GM12864 (cell line): ENCODE measurements around the gene FILIP1L.

Experiments
- DNase-seq: peaks from one replicate; pipeline ENCODE4 v3.0.0-alpha.2; 2011; ENCODE audit warnings: low read depth
- H3K4me3 ChIP-seq: 2 replicates; pipeline ENCODE4 v1.5.1; 2011; ENCODE audit warnings: mild to moderate bottlenecking, low read depth, low read length, control low read depth
- TF ChIP-seq, protein P1 (sequence below): IDR thresholded peaks from 2 replicates; pipeline ENCODE4 v1.5.1; 2011; ENCODE audit warnings: low read depth, mild to moderate bottlenecking, moderate library complexity, low read length, control low read depth, inconsistent platforms; ENCODE audit errors: missing control alignments

The FILIP1L gene

DNA sequence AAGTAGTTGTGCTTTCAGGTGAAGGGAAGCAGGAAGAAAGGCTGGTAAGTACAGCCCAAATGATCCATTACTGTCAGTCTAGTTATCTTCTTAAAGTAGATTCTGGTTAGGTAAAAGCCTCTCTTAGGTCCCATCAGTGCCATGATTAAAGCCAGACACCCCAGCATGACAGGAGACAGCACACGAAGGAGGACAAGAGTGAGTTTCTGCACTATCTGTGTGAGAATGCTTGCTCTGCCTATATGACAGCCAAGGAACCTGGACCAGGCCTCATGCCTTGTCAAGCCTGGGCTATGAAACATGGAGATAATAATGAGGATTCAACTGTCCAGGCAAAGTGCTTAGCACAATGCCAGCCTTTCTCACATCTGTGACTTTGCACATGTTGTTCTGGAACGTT is 13.5 kb upstream of the FILIP1L start:
- DNase-seq: no peak
- TF ChIP-seq, protein P1, sequence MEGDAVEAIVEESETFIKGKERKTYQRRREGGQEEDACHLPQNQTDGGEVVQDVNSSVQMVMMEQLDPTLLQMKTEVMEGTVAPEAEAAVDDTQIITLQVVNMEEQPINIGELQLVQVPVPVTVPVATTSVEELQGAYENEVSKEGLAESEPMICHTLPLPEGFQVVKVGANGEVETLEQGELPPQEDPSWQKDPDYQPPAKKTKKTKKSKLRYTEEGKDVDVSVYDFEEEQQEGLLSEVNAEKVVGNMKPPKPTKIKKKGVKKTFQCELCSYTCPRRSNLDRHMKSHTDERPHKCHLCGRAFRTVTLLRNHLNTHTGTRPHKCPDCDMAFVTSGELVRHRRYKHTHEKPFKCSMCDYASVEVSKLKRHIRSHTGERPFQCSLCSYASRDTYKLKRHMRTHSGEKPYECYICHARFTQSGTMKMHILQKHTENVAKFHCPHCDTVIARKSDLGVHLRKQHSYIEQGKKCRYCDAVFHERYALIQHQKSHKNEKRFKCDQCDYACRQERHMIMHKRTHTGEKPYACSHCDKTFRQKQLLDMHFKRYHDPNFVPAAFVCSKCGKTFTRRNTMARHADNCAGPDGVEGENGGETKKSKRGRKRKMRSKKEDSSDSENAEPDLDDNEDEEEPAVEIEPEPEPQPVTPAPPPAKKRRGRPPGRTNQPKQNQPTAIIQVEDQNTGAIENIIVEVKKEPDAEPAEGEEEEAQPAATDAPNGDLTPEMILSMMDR: no peak
- H3K4me3 ChIP-seq: no peak overlapping the region

DNA sequence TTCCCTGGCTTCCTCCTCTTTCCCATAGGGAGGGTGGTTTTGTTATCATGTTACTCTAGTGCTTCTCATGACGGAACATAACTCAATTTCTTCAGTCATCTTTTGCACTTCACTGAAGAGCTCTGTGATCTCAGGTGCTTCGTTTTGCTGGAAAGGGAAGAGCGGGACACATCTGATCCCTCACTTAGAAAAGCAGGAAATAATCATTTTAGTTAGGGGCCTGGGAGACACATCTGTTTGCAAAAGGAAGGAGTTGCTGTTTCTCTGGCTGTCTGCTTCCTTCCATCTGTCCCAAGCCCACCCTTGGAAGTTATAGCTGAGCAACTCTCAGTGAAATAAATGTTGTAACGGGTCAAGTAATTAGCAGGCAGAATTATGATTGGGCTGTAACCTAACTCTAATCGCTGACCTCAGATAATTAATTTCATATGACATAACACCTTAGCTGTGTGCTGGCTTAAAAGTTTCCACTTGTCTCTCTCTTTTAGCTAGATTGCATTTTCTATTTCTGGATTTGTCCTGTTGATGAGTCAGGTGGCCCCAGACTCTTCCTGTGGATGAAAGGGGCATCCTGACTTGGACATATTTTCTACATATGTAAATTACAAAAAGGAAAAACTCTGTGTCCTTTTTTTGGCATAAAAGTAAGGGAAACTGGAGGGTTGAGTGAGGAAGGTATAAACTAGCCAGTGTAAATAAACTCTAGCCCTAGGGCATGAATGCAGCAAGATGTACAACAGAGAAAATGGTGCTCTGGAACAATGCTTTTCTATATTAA is 11.0 kb upstream of the FILIP1L start:
- TF ChIP-seq, protein P1: no peak
- no peak overlapping the region for H3K4me3 ChIP-seq
- DNase-seq: no peak

DNA sequence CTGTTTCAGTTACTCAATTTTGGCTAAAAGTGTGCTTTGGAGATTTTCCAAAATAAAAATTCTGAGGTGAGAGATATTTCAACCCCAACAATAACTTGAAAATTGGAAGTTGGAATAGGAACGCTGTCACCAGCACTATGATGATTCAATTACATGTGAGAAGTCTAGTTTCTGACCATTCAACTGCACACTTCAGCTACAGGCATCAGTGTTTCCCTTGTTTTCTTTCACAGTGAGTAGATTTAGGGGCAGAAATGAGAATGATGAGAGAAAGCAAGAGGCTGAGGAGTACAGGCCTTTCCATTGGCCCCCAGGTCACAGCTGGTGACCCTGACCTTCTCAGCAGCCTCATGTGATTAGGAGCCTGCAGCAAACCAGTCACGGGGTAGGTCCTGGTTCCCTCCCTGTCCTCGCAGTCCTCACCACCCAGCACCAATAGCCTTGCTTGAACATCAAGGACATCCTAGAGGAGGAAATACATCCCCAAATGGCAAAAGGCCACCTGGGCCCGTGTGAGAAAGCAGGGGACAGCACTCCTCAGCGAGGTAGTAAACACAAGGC is 10.0 kb upstream of the FILIP1L start:
- TF ChIP-seq, protein P1: no peak
- DNase-seq: no peak
- no peak overlapping the region for H3K4me3 ChIP-seq

DNA sequence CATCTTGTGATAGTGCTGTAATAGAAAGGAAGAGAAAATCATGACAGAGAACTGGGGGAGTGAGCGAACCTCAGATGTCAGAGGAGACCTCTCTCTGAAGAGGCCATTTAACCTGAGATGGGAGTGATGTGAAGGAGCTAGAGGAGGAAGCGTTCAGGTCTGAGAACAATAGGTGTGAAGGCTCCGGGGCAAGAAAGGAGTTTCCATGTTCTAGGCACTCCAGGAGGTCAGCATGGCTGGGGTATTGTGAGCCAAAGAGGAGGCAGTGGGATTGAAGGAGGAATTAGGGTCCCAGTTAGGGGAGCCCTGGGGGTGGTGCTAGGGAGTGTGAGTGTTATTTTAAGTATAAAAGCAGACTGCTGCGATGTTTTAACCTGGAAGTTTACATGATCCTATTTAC is 8.8 kb upstream of the FILIP1L start:
- no peak for DNase-seq
- TF ChIP-seq, protein P1: no peak
- H3K4me3 ChIP-seq: no peak overlapping the region

- TF ChIP-seq, protein P1: no peak
- H3K4me3 ChIP-seq: no peak overlapping the region
- no peak for DNase-seq
These were observed 8.0 kb upstream of the FILIP1L start for GRCh38 chr3:100122321-100122720.

- TF ChIP-seq, protein P1: no peak
- no peak overlapping the region for H3K4me3 ChIP-seq
- no peak for DNase-seq
These were observed 6.4 kb upstream of the FILIP1L start for GRCh38 chr3:100120693-100121092.

DNA sequence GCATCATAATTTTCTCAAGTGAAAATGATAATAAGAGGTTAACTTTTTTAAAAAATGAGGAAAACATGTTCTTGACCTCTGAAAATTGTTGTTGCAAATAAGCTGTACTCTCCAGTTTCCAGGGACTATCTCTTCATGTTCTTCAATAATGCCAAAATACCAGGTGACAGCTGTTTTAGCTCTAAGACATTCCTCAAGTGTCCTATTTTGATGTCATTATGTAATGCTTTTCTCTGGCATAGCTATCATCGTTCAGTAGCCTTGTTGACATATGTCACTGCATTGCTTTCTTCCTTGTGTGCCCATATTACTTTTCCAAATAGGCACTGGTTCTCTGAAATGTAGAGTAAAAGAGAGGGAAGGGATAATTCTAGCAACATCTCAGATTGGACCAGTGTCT is 5.7 kb upstream of the FILIP1L start:
- TF ChIP-seq, protein P1: no peak
- DNase-seq: no peak
- no peak overlapping the region for H3K4me3 ChIP-seq
